SU-DHL-6 (cell line): ENCODE measurements around the gene GLG1.

Experiments
- H2AFZ ChIP-seq: fragments of 200-600 bp; sonication (generic); 2 replicates; pipeline ENCODE4 v1.6.1; 2014; ENCODE audit warnings: low read depth, mild to moderate bottlenecking, moderate library complexity, mixed read lengths, antibody characterized with exemption, low read length; ENCODE audit not compliant: severe bottlenecking
- H3F3A ChIP-seq: fragments of 200-600 bp; shearing (Covaris generic); 2 replicates; pipeline ENCODE4 v1.6.0; 2016; ENCODE audit warnings: antibody characterized with exemption, mild to moderate bottlenecking; ENCODE audit not compliant: insufficient read depth
- H3K27ac ChIP-seq: fragments of 200-600 bp; sonication (generic); 2 replicates; pipeline ENCODE4 v1.5.1; 2016; ENCODE audit warnings: low read depth, mild to moderate bottlenecking, low read length, moderate library complexity, mixed read lengths
- H3K27me3 ChIP-seq: fragments of 200-600 bp; sonication (generic), shearing (Covaris generic); 2 replicates; pipeline ENCODE4 v1.6.0; 2014; ENCODE audit warnings: mild to moderate bottlenecking, low read length
- H3K36me3 ChIP-seq: fragments of 200-600 bp; sonication (generic); 2 replicates; pipeline ENCODE4 v1.6.1; 2014; ENCODE audit warnings: mild to moderate bottlenecking, low read length, mixed read lengths
- H3K4me2 ChIP-seq: fragments of 300-600, 200-600 bp; shearing (Covaris generic), sonication (generic); 2 replicates; pipeline ENCODE4 v1.6.0; 2014; ENCODE audit warnings: low read length, low read depth, mild to moderate bottlenecking; ENCODE audit not compliant: poor library complexity, severe bottlenecking
- H3K4me3 ChIP-seq: fragments of 200-600 bp; sonication (generic); 2 replicates; pipeline ENCODE4 v1.5.1; 2014; ENCODE audit warnings: antibody characterized with exemption, low read length, mild to moderate bottlenecking, mixed read lengths; ENCODE audit not compliant: insufficient read depth, poor library complexity, severe bottlenecking
- H3K79me2 ChIP-seq: fragments of 200-600 bp; sonication (generic); 2 replicates; pipeline ENCODE4 v1.6.1; 2014; ENCODE audit warnings: mild to moderate bottlenecking, low read length, moderate library complexity; ENCODE audit not compliant: insufficient read depth
- H3K9ac ChIP-seq: fragments of 200-600 bp; sonication (generic); 2 replicates; pipeline ENCODE4 v1.7.0; 2014; ENCODE audit warnings: mild to moderate bottlenecking, low read length
- H3K9me2 ChIP-seq: fragments of 200-600 bp; sonication (generic); replicated peaks from 2 replicates; pipeline ENCODE4 v1.6.1; 2014; ENCODE audit warnings: low read length; ENCODE audit not compliant: insufficient read depth
- H3K9me3 ChIP-seq: fragments of 200-600 bp; sonication (generic); 2 replicates; pipeline ENCODE4 v1.6.1; 2014; ENCODE audit warnings: low read length, mixed read lengths; ENCODE audit not compliant: insufficient read depth
- H4K20me1 ChIP-seq: fragments of 200-600 bp; sonication (generic); 2 replicates; pipeline ENCODE4 v1.6.1; 2014; ENCODE audit warnings: low read depth, mild to moderate bottlenecking, antibody characterized with exemption, low read length, moderate library complexity, mixed read lengths
- EZH2phosphoT487 ChIP-seq: fragments of 200-600 bp; sonication (generic), shearing (Covaris generic); conservative IDR thresholded peaks from 2 replicates; pipeline ENCODE4 v1.6.1; 2018; ENCODE audit warnings: mild to moderate bottlenecking, antibody characterized with exemption, low read length, moderate library complexity, mixed read lengths
- TF ChIP-seq, protein P1 (sequence below): fragments of 200-600 bp; sonication (generic); IDR thresholded peaks from one replicate; pipeline ENCODE4 v1.5.1; 2017; ENCODE audit warnings: antibody characterized with exemption, mild to moderate bottlenecking, low read length, moderate library complexity; ENCODE audit not compliant: insufficient read depth, poor library complexity, severe bottlenecking

The GLG1 gene

DNA sequence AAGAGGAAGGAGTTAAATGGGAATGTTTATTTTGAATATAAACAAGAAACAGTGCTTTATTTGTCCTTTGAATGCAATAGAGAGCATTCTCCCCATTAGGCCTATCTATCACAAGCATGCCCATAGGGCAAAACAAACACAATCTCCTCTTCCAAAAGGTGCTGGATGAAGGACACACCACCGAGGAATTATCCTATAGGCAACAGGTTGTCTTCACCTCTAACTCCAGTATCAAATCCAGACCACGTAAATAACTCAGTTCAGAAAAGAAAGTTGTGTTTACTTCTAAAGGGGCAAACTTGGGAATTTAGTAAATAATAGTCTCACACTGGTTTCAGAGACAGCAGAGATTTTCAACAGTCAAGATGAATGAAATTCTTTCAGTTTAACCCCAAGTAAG, 101.9 kb downstream of the GLG1 start:
- Histone ChIP-seq H3K4me2 (no peak overlapping the region), H3K4me3 (no peak overlapping the region), H4K20me1 (no peaks in the 10 kb centered on the region), H3F3A (no peaks in the 10 kb centered on the region), H3K36me3 (no peaks in the 10 kb centered on the region), H2AFZ (no peak overlapping the region), H3K27ac (no peak overlapping the region), H3K9ac (no peak overlapping the region), H3K9me3 (no peaks in the 10 kb centered on the region), H3K27me3 (no peaks in the 10 kb centered on the region), H3K79me2 (no peaks in the 10 kb centered on the region), H3K9me2 (no peaks in the 10 kb centered on the region)
- no peak for TF ChIP-seq EZH2phosphoT487
- TF ChIP-seq, protein P1, sequence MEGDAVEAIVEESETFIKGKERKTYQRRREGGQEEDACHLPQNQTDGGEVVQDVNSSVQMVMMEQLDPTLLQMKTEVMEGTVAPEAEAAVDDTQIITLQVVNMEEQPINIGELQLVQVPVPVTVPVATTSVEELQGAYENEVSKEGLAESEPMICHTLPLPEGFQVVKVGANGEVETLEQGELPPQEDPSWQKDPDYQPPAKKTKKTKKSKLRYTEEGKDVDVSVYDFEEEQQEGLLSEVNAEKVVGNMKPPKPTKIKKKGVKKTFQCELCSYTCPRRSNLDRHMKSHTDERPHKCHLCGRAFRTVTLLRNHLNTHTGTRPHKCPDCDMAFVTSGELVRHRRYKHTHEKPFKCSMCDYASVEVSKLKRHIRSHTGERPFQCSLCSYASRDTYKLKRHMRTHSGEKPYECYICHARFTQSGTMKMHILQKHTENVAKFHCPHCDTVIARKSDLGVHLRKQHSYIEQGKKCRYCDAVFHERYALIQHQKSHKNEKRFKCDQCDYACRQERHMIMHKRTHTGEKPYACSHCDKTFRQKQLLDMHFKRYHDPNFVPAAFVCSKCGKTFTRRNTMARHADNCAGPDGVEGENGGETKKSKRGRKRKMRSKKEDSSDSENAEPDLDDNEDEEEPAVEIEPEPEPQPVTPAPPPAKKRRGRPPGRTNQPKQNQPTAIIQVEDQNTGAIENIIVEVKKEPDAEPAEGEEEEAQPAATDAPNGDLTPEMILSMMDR, result no peak

DNA sequence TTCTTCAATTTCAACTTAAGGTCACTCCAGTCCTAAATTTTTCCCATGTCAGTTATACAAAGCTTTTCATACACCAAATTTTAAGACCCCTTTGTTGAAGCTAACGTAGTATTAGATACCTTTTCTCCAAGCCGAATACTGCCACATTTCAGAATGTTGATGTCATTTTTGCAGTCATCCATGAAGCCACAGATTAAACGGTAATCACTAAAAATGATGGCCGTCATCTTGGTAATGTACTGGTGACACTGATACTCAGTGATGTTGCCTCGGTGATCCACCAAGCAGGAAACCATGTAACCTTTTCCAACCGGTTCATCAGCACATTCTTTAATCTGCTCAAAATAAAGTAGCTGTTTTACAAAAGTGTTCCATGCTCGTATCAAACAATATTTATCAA, 103.5 kb downstream of the GLG1 start:
- Histone ChIP-seq H3K9ac (no peak overlapping the region), H2AFZ (no peak overlapping the region), H3K27me3 (no peaks in the 10 kb centered on the region), H3K36me3 (no peaks in the 10 kb centered on the region), H3K4me3 (no peak overlapping the region), H3F3A (no peaks in the 10 kb centered on the region), H3K27ac (no peak overlapping the region), H3K9me2 (no peaks in the 10 kb centered on the region), H3K9me3 (no peaks in the 10 kb centered on the region), H3K4me2 (no peak overlapping the region), H3K79me2 (no peaks in the 10 kb centered on the region), H4K20me1 (no peaks in the 10 kb centered on the region)
- no peak for TF ChIP-seq EZH2phosphoT487
- TF ChIP-seq, protein P1, result no peak

DNA sequence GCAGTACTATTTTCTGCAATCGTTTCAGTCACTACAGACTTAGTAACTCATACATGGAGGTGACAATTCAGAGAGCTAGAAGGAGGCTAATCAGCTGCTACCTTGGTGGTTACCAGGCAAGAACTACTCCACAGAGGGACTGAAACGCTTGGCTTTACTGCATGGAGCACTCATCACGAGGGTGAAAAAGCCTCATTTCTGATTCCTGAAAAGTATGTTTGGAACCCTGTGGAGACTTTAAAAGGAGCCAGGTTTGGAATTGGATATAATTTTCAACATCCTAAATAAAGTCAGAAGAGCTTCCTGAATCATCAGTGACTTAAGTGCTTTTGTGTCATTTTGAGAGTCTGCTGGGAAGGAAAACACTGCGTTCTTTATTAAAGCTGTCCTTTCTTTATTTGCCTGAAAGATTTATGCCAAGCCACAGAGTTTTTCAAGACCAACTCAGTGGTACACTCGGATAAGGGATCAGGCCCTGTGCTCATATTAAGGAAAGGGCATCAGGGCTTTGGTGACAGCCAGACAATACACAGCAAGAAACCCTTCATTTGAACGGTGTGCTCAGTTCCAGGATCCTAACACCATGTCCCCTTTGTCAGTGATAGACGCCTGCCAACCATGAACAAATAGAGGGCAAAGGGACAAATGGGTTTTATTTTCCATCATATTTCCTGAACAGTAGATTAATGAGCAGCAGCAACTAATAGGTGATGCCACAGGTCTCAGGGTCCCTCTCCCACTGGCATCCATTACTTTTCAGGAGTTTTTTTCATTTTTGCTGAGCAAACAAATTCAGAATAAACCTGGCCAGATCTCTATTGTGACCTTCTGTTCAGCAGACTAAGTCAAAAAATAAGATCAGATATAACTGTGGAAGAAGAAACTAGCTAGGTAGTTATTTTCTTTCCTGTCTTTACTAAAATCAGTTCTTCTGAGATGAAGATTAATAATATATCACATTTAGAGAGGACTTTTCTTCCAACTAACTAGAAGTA, 105.1 kb downstream of the GLG1 start:
- TF ChIP-seq EZH2phosphoT487, result no peak
- TF ChIP-seq, protein P1, result no peak

More for the DNA sequence above, 105.1 kb downstream of the GLG1 start:
- Histone ChIP-seq H3K27ac (no peak overlapping the region), H3K79me2 (no peaks in the 10 kb centered on the region), H4K20me1 (no peaks in the 10 kb centered on the region), H3K9ac (no peak overlapping the region), H3K9me2 (no peaks in the 10 kb centered on the region), H3K4me2 (no peak overlapping the region), H3K4me3 (no peak overlapping the region), H3K9me3 (no peaks in the 10 kb centered on the region), H3F3A (no peaks in the 10 kb centered on the region), H3K27me3 (no peaks in the 10 kb centered on the region), H3K36me3 (no peaks in the 10 kb centered on the region), H2AFZ (no peak overlapping the region)
